Neural cell (in vitro differentiated cells): ENCODE results near the gene GMPR. TPM values are rescaled to one million over a fixed set of nuclear protein-coding genes. Genes with fewer than 3 reads are reported as not detected.

Source experiments
- H2AFZ ChIP-seq: fragments of 200-600, 300-800 bp; sonication (generic), shearing (Covaris generic); 2 replicates; pipeline ENCODE4 v1.6.0; 2014; ENCODE audit warnings: low read depth, mild to moderate bottlenecking, antibody characterized with exemption, low read length, moderate library complexity
- H3F3A ChIP-seq: fragments of 200-600 bp; shearing (Covaris generic); 2 replicates; pipeline ENCODE4 v1.6.1; 2016; ENCODE audit warnings: mild to moderate bottlenecking, moderate library complexity, mixed read lengths, antibody characterized with exemption, low read length; ENCODE audit not compliant: insufficient read depth, poor library complexity, severe bottlenecking
- H3K27ac ChIP-seq: fragments of 200-600, 300-800 bp; sonication (generic), shearing (Covaris generic); 2 replicates; pipeline ENCODE4 v1.5.1; 2014; ENCODE audit warnings: mild to moderate bottlenecking, low read length, moderate library complexity
- H3K27me3 ChIP-seq: fragments of 300-800, 200-600 bp; sonication (generic), shearing (Covaris generic); 2 replicates; pipeline ENCODE4 v1.6.0; 2014; ENCODE audit warnings: mild to moderate bottlenecking, low read depth, low read length, moderate library complexity; ENCODE audit not compliant: insufficient read depth
- H3K36me3 ChIP-seq: fragments of 300-800, 200-600 bp; sonication (generic), shearing (Covaris generic); 2 replicates; pipeline ENCODE4 v1.5.1; 2014; ENCODE audit warnings: mild to moderate bottlenecking, antibody characterized with exemption, low read length, moderate library complexity; ENCODE audit not compliant: insufficient read depth
- H3K4me2 ChIP-seq: fragments of 300-800, 200-600 bp; sonication (generic), shearing (Covaris generic); 2 replicates; pipeline ENCODE4 v1.6.0; 2014; ENCODE audit warnings: mild to moderate bottlenecking, low read length
- H3K4me3 ChIP-seq: fragments of 300-800, 200-600 bp; sonication (generic), shearing (Covaris generic); 2 replicates; pipeline ENCODE4 v1.5.1; 2014; ENCODE audit warnings: mild to moderate bottlenecking, low read length, moderate library complexity
- H3K79me2 ChIP-seq: fragments of 200-600 bp; shearing (Covaris generic); replicated peaks from 2 replicates; pipeline ENCODE4 v1.6.0; 2014; ENCODE audit warnings: mild to moderate bottlenecking, low read length, moderate library complexity; ENCODE audit not compliant: insufficient read depth
- H3K9ac ChIP-seq: fragments of 300-800, 200-600 bp; sonication (generic), shearing (Covaris generic); 2 replicates; pipeline ENCODE4 v1.6.1; 2016; ENCODE audit warnings: mild to moderate bottlenecking, low read length, mixed read lengths
- H3K9me2 ChIP-seq: fragments of 200-600 bp; shearing (Covaris generic); 2 replicates; pipeline ENCODE4 v1.6.1; 2016; ENCODE audit warnings: mild to moderate bottlenecking, low read length, mixed read lengths; ENCODE audit not compliant: insufficient read depth
- H3K9me3 ChIP-seq: fragments of 200-600, 300-800 bp; sonication (generic), shearing (Covaris generic); 2 replicates; pipeline ENCODE4 v1.6.1; 2016; ENCODE audit warnings: mild to moderate bottlenecking, mixed run types, low read length, moderate library complexity, mixed read lengths
- H4K20me1 ChIP-seq: fragments of 200-600 bp; shearing (Covaris generic); 2 replicates; pipeline ENCODE4 v1.6.1; 2016; ENCODE audit warnings: mild to moderate bottlenecking, mixed run types; ENCODE audit not compliant: insufficient read depth
- CTCF ChIP-seq: fragments of 450-650 bp; IDR thresholded peaks from 2 replicates; pipeline ENCODE4 v1.5.1; 2014; ENCODE audit warnings: antibody characterized with exemption, mild to moderate bottlenecking, moderate library complexity; ENCODE audit not compliant: poor library complexity, severe bottlenecking
- EP300 ChIP-seq: fragments of 450-650 bp; conservative IDR thresholded peaks from 2 replicates; pipeline ENCODE4 v1.6.1; 2014; ENCODE audit warnings: antibody characterized with exemption, mild to moderate bottlenecking, moderate library complexity; ENCODE audit not compliant: poor library complexity, severe bottlenecking
- EZH2 ChIP-seq: fragments of 200-600, 300-800 bp; shearing (Covaris generic), sonication (generic); IDR thresholded peaks from 2 replicates; pipeline ENCODE4 v1.6.1; 2014; ENCODE audit warnings: antibody characterized with exemption, low read length, borderline replicate concordance, mild to moderate bottlenecking; ENCODE audit not compliant: insufficient read depth, poor library complexity, severe bottlenecking
- MXI1 ChIP-seq: fragments of 450-650 bp; conservative IDR thresholded peaks from 2 replicates; pipeline ENCODE4 v1.6.1; 2014; ENCODE audit warnings: antibody characterized with exemption, mild to moderate bottlenecking; ENCODE audit not compliant: poor library complexity, severe bottlenecking
- POLR2AphosphoS5 ChIP-seq: IDR thresholded peaks from 2 replicates; pipeline ENCODE4 v1.6.1; 2012
- RAD21 ChIP-seq: fragments of 450-650 bp; conservative IDR thresholded peaks from 2 replicates; pipeline ENCODE4 v1.6.1; 2014; ENCODE audit warnings: antibody characterized with exemption, mild to moderate bottlenecking, moderate library complexity
- REST ChIP-seq: IDR thresholded peaks from 2 replicates; pipeline ENCODE4 v1.6.1; 2012; ENCODE audit warnings: borderline replicate concordance
- SMC3 ChIP-seq: fragments of 450-650 bp; conservative IDR thresholded peaks from 2 replicates; pipeline ENCODE4 v1.6.1; 2014; ENCODE audit warnings: antibody characterized with exemption, mild to moderate bottlenecking, moderate library complexity; ENCODE audit not compliant: poor library complexity
- TAF1 ChIP-seq: IDR thresholded peaks from 2 replicates; pipeline ENCODE4 v1.6.1; 2012; ENCODE audit warnings: low read depth
- polyA plus RNA-seq: library from polyadenylated mRNA; depleted of rRNA; stranded (reverse); fragments of >200 nt; gene quantifications from 2 replicates; pipeline ENCODE4 v1.2.3, GENCODE V29; 2014

GMPR gene
- polyA plus RNA-seq, 1 donor from 2014 or later = not detected

GRCh38 chr6:16228709-16229665, 9.4 kb upstream of the GMPR start:
- no peaks in the 10 kb centered on the region for H3F3A ChIP-seq
- no peak overlapping the region for H3K4me3 ChIP-seq
- no peaks in the 10 kb centered on the region for H3K9me2 ChIP-seq
- no peak overlapping the region for H2AFZ ChIP-seq
- H4K20me1 ChIP-seq = no peaks in the 10 kb centered on the region
- TF ChIP-seq POLR2AphosphoS5 = no peak
- TF ChIP-seq MXI1 = no peak
- no peak for TF ChIP-seq TAF1
- no peak for TF ChIP-seq EZH2
- no peak for TF ChIP-seq EP300
- H3K4me2 ChIP-seq = no peak overlapping the region
- no peaks in the 10 kb centered on the region for H3K79me2 ChIP-seq
- no peak overlapping the region for H3K27ac ChIP-seq
- H3K36me3 ChIP-seq = no peaks in the 10 kb centered on the region
- no peaks in the 10 kb centered on the region for H3K27me3 ChIP-seq
- H3K9ac ChIP-seq = no peak overlapping the region
- no peaks in the 10 kb centered on the region for H3K9me3 ChIP-seq

DNA sequence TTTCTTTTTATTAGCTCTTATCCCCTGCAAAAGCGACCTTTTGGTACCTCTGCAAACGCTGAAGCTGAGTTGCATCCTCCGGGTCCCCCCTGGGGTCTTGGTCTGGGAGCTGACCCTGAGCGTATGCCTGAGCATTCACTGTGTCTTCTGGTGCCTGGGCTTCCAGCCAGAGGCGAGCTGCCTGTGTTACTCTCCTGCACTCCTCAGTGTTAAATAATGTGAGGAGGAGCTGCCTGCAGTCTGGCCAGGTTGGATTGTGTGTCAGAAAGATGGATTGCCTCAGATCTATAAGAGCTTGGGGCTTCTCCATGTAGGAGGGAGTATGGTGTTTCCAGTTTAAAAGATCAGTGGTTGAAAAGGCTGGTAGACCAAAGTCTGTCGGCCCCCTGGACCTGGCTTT, 8.7 kb upstream of the GMPR start:
- Histone ChIP-seq H3K36me3 (no peaks in the 10 kb centered on the region), H3K4me3 (no peak overlapping the region), H3K27ac (no peak overlapping the region), H4K20me1 (no peaks in the 10 kb centered on the region), H2AFZ (no peak overlapping the region), H3K27me3 (no peaks in the 10 kb centered on the region), H3K9ac (no peak overlapping the region), H3K9me2 (no peaks in the 10 kb centered on the region), H3K4me2 (no peak overlapping the region), H3K79me2 (no peaks in the 10 kb centered on the region), H3K9me3 (no peaks in the 10 kb centered on the region), H3F3A (no peaks in the 10 kb centered on the region)
- no peak for TF ChIP-seq RAD21
- no peak for TF ChIP-seq REST
- no peak for TF ChIP-seq EZH2
- TF ChIP-seq TAF1 = no peak
- TF ChIP-seq SMC3 = no peak
- TF ChIP-seq POLR2AphosphoS5 = no peak
- no peak for TF ChIP-seq EP300
- TF ChIP-seq MXI1 = no peak
- no peak for TF ChIP-seq CTCF
